PC-3 (cell line): Measurements from ENCODE around the gene ADCY3. TPM values are rescaled to one million over a fixed set of nuclear protein-coding genes. Genes with fewer than 3 reads are reported as not detected.

Experiments
- ATAC-seq: fragments of 200-7000 bp; cut with Tn5 transposase; 2 replicates; pipeline ENCODE4 v1.9.1; 2020; ENCODE audit warnings: mild to moderate bottlenecking, moderate library complexity
- BruUV-seq: library from RNA; stranded (reverse); fragments of 400-500 nt; replicated peaks from 2 replicates; lab custom pipeline; 2021; lab: Mats Ljungman, UMichigan
- CTCF ChIA-PET: fragments of 300-600 bp; sonication (Branson Sonifier 250); formaldehyde crosslinking; loops from one replicate; lab custom pipeline; 2022; ENCODE audit warnings: antibody characterized with exemption; lab: Charles Lee
- POLR2A ChIA-PET: fragments of 300-600 bp; sonication (Branson Sonifier 250); formaldehyde crosslinking; loops from one replicate; lab custom pipeline; 2022; ENCODE audit warnings: antibody characterized with exemption; ENCODE audit not compliant: unreplicated experiment; lab: Charles Lee
- DNase-seq: peaks from one replicate; pipeline ENCODE4 v3.0.0-alpha.2; 2015
- H2AFZ ChIP-seq: fragments of 300-600 bp; sonication (generic); 2 replicates; pipeline ENCODE4 v1.6.0; 2016; ENCODE audit warnings: antibody characterized with exemption, low read length
- H3F3A ChIP-seq: fragments of 300-600 bp; sonication (generic); one replicate; pipeline ENCODE4 v1.6.0; 2017; ENCODE audit warnings: antibody characterized with exemption, low read length, control low read depth, mild to moderate bottlenecking; ENCODE audit not compliant: unreplicated experiment
- H3K27ac ChIP-seq: fragments of 300-600 bp; sonication (generic); 2 replicates; pipeline ENCODE4 v1.5.1; 2016; ENCODE audit warnings: mild to moderate bottlenecking, low read length
- H3K27me3 ChIP-seq: fragments of 300-600 bp; sonication (generic); 2 replicates; pipeline ENCODE4 v1.6.1; 2016; ENCODE audit warnings: low read length, mixed read lengths
- H3K36me3 ChIP-seq: fragments of 300-600 bp; sonication (generic); 2 replicates; pipeline ENCODE4 v1.6.1; 2016; ENCODE audit warnings: low read depth, mixed run types, low read length, mixed read lengths
- H3K4me1 ChIP-seq: fragments of 300-600 bp; sonication (generic); 2 replicates; pipeline ENCODE4 v1.5.1; 2016; ENCODE audit warnings: low read length; ENCODE audit not compliant: insufficient read depth
- H3K4me2 ChIP-seq: fragments of 300-600 bp; sonication (generic); 2 replicates; pipeline ENCODE4 v1.6.0; 2016; ENCODE audit warnings: low read length
- H3K4me3 ChIP-seq: fragments of 300-600 bp; sonication (generic); 2 replicates; pipeline ENCODE4 v1.5.1; 2016; ENCODE audit warnings: mild to moderate bottlenecking, low read length, mixed read lengths
- H3K79me2 ChIP-seq: fragments of 300-600 bp; sonication (generic); 2 replicates; pipeline ENCODE4 v1.6.1; 2017; ENCODE audit warnings: low read length, mixed read lengths
- H3K9ac ChIP-seq: fragments of 300-600 bp; sonication (generic); 2 replicates; pipeline ENCODE4 v1.6.0; 2016; ENCODE audit warnings: mild to moderate bottlenecking, low read length
- H3K9me2 ChIP-seq: fragments of 300-600 bp; sonication (generic); replicated peaks from 2 replicates; pipeline ENCODE4 v1.6.1; 2016; ENCODE audit warnings: mixed run types, low read length, mixed read lengths
- H3K9me3 ChIP-seq: fragments of 300-600 bp; sonication (generic); 2 replicates; pipeline ENCODE4 v1.6.1; 2016; ENCODE audit warnings: low read length, mixed read lengths
- H4K20me1 ChIP-seq: fragments of 300-600 bp; sonication (generic); 2 replicates; pipeline ENCODE4 v1.6.1; 2016; ENCODE audit warnings: low read length, mixed read lengths
- EZH2 ChIP-seq: fragments of 300-600 bp; sonication (generic); IDR thresholded peaks from one replicate; pipeline ENCODE4 v1.6.1; 2017; ENCODE audit warnings: antibody characterized with exemption, mild to moderate bottlenecking, low read length; ENCODE audit not compliant: unreplicated experiment
- EZH2phosphoT487 ChIP-seq: fragments of 300-600 bp; sonication (generic); IDR thresholded peaks from 2 replicates; pipeline ENCODE4 v1.6.1; 2018; ENCODE audit warnings: mild to moderate bottlenecking, antibody characterized with exemption, low read length, borderline replicate concordance
- intact Hi-C: fragments of 100-400 bp; cut with micrococcal nuclease; formaldehyde crosslinking; loops from 2 replicates; pipeline ENCODE4 v1.9.0; 2023
- total RNA-seq: library from RNA; depleted of rRNA; stranded (reverse); fragments of >200 nt; gene quantifications from 2 replicates; pipeline ENCODE4 v1.2.3, GENCODE V29; 2014
- TF ChIP-seq, protein P1 (sequence below): fragments of 300-600 bp; sonication (generic); conservative IDR thresholded peaks from 2 replicates; pipeline ENCODE4 v1.5.1; 2017; ENCODE audit warnings: antibody characterized with exemption, low read depth, mild to moderate bottlenecking, low read length

The ADCY3 gene
- total RNA-seq, 1 experiment from 2014 or later = 52.0 TPM

DNA sequence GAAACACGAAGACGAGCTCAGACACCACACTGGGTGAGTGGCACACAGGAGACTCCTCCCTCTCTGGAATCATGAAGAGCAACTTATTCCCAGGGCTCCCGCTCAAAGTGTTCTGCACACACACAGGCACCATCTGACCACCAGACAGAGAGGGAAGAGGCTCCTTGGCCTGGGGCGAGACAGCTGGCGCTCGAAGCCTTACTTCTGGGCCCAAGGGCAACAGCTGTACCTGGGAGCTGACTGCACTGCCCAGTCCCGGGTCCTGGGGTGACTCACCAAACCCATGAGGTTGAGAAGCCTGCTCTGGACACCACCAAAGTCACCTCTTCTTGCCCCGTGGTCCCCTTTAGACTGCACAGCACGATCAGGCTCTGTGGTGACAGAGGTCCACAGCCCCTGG, 42.4 kb downstream of the ADCY3 start:
- Histone ChIP-seq H3K4me3 (no peak overlapping the region), H3K4me2 (no peak overlapping the region), H3K27me3 (no peaks in the 10 kb centered on the region), H3K79me2 (no peaks in the 10 kb centered on the region), H3F3A (no peaks in the 10 kb centered on the region), H3K9me2 (no peaks in the 10 kb centered on the region), H3K9ac (no peak overlapping the region), H3K4me1 (no peaks in the 10 kb centered on the region), H4K20me1 (no peaks in the 10 kb centered on the region), H2AFZ (no peak overlapping the region), H3K36me3 (no peaks in the 10 kb centered on the region), H3K9me3 (no peaks in the 10 kb centered on the region), H3K27ac (no peak overlapping the region)
- ChIA-PET CTCF (no interaction called here), POLR2A (no interaction called here)
- ATAC-seq (no peak), DNase-seq (no peak)
- BruUV-seq = no TSS peak
- intact Hi-C loops = no loop called here
- no peak for TF ChIP-seq EZH2phosphoT487
- TF ChIP-seq, protein P1, sequence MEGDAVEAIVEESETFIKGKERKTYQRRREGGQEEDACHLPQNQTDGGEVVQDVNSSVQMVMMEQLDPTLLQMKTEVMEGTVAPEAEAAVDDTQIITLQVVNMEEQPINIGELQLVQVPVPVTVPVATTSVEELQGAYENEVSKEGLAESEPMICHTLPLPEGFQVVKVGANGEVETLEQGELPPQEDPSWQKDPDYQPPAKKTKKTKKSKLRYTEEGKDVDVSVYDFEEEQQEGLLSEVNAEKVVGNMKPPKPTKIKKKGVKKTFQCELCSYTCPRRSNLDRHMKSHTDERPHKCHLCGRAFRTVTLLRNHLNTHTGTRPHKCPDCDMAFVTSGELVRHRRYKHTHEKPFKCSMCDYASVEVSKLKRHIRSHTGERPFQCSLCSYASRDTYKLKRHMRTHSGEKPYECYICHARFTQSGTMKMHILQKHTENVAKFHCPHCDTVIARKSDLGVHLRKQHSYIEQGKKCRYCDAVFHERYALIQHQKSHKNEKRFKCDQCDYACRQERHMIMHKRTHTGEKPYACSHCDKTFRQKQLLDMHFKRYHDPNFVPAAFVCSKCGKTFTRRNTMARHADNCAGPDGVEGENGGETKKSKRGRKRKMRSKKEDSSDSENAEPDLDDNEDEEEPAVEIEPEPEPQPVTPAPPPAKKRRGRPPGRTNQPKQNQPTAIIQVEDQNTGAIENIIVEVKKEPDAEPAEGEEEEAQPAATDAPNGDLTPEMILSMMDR = no peak
- TF ChIP-seq EZH2 = no peak

DNA sequence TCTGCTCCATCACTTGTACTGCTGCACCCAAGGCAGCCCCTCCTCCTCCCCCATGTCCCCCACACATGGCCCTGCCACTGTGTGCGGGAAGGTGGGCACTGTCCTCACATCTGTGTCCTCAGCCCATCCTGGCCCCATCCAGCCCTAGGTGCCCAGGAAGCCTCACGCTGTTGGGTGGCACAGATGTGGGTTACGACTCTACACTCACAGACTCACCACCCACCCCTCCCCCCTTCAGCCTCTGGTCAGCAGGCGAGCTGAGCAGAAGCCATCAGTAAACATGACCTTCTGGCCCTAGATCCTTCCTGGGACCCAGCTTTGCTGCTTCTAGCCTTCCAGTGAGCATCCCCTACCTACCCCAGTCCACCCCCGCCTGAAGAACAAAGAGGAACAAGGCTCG, 43.0 kb downstream of the ADCY3 start:
- no peaks in the 10 kb centered on the region for H3K4me1 ChIP-seq
- no peak overlapping the region for H3K4me2 ChIP-seq
- no peaks in the 10 kb centered on the region for H3F3A ChIP-seq
- DNase-seq = no peak
- H3K9ac ChIP-seq = no peak overlapping the region
- no peak overlapping the region for H3K4me3 ChIP-seq
- BruUV-seq = no TSS peak
- H3K9me2 ChIP-seq = no peaks in the 10 kb centered on the region
- H3K36me3 ChIP-seq = no peaks in the 10 kb centered on the region
- ChIA-PET POLR2A (no interaction called here), CTCF (no interaction called here)
- H3K79me2 ChIP-seq = no peaks in the 10 kb centered on the region
- no peaks in the 10 kb centered on the region for H3K9me3 ChIP-seq
- TF ChIP-seq EZH2phosphoT487 = no peak
- H2AFZ ChIP-seq = no peak overlapping the region
- no peak overlapping the region for H3K27ac ChIP-seq
- intact Hi-C loops = no loop called here
- no peak for ATAC-seq
- no peaks in the 10 kb centered on the region for H3K27me3 ChIP-seq
- no peaks in the 10 kb centered on the region for H4K20me1 ChIP-seq

DNA sequence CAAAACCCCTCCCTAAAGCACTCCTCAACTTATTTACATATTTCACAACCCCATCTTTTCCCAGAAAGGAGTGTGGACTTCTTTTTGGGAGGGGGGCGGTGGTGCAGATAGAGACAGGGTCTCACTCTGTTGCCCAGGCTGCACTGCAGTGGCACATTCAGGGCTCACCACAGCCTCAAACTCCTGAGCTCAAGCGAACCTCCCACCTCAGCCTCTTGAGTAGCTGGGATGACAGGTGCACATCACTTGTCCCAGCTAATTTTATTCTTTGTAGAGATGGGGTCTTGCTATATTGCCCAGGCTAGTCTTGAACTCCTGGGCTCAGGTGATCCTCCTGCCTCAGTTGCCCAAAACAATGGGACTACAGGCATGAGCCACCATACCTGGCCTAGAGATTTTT, 44.1 kb downstream of the ADCY3 start:
- H3K4me3 ChIP-seq = no peak overlapping the region
- no peaks in the 10 kb centered on the region for H4K20me1 ChIP-seq
- ChIA-PET POLR2A (no interaction called here), CTCF (no interaction called here)
- H3K27ac ChIP-seq = no peak overlapping the region
- ATAC-seq = no peak
- no peaks in the 10 kb centered on the region for H3F3A ChIP-seq
- no peaks in the 10 kb centered on the region for H3K36me3 ChIP-seq
- no peaks in the 10 kb centered on the region for H3K4me1 ChIP-seq
- H3K79me2 ChIP-seq = no peaks in the 10 kb centered on the region
- no TSS peak for BruUV-seq
- H3K9ac ChIP-seq = no peak overlapping the region
- no peaks in the 10 kb centered on the region for H3K27me3 ChIP-seq
- no peaks in the 10 kb centered on the region for H3K9me2 ChIP-seq
- H3K9me3 ChIP-seq = no peaks in the 10 kb centered on the region
- DNase-seq = no peak
- intact Hi-C loops = no loop called here
- H2AFZ ChIP-seq = no peak overlapping the region
- H3K4me2 ChIP-seq = no peak overlapping the region
- TF ChIP-seq EZH2 (no peak), EZH2phosphoT487 (no peak)
- TF ChIP-seq, protein P1 = no peak
